Measurements from ENCODE around the gene PTPRG. TPM values are rescaled to one million over a fixed set of nuclear protein-coding genes. Genes with fewer than 3 reads are reported as not detected.

The PTPRG gene
- total RNA-seq, 4 donors from 2014 or later = 51.9 to 56.8 (median 54.4) TPM

- no peaks in the 10 kb centered on the region for H3K27me3 ChIP-seq
- no peak for DNase-seq (ENCODE audit: extremely low spot score)
- no peak overlapping the region for H3K4me3 ChIP-seq
- peak overlapping the region in 1 of 4 donors; percentile 22 for H3K27ac ChIP-seq (replicated peaks in 1 of 4)
- peaks cover 0 to 3% (median 0%) of the 10 kb centered on the region in 4 donors for H3K9me3 ChIP-seq
- peaks cover 0 to 4% (median 0%) of the 10 kb centered on the region in 4 donors for H3K4me1 ChIP-seq
- intact Hi-C loops (cut with DNase I) = no loop called here
- 96% methylated on average over 4 of the region's 4 CpGs for WGBS
- no peak for TF ChIP-seq CTCF (IDR thresholded peaks at IDR 0.05)
- no peak for TF ChIP-seq EP300 (IDR thresholded peaks at IDR 0.05)
- TF ChIP-seq POLR2A (IDR thresholded peaks at IDR 0.05; ENCODE audit: low read depth) = no peak
- no peak for TF ChIP-seq POLR2AphosphoS5 (IDR thresholded peaks at IDR 0.05)
- no peaks in the 10 kb centered on the region for H3K36me3 ChIP-seq
Observed at GRCh38 chr3:62119139-62119538, 557.8 kb downstream of the PTPRG start.

- peaks cover 0 to 4% (median 0%) of the 10 kb centered on the region in 4 donors for H3K4me1 ChIP-seq
- intact Hi-C loops (cut with DNase I) = no loop called here
Observed at GRCh38 chr3:62122819-62123218, 561.4 kb downstream of the PTPRG start.

GRCh38 chr3:62125380-62125779, 564.0 kb downstream of the PTPRG start:
- H3K9me3 ChIP-seq = peaks cover 0 to 3% (median 0%) of the 10 kb centered on the region in 4 donors
- 92% methylated on average over 4 of the region's 4 CpGs for WGBS
- H3K4me1 ChIP-seq = peaks cover 0 to 4% (median 0%) of the 10 kb centered on the region in 4 donors
- H3K27me3 ChIP-seq = no peaks in the 10 kb centered on the region
- no peaks in the 10 kb centered on the region for H3K36me3 ChIP-seq
- no peak overlapping the region for H3K4me3 ChIP-seq
- no peak overlapping the region for H3K27ac ChIP-seq (replicated peaks in 1 of 4)
- TF ChIP-seq POLR2A (IDR thresholded peaks at IDR 0.05; ENCODE audit: low read depth) (no peak), CTCF (IDR thresholded peaks at IDR 0.05) (no peak), POLR2AphosphoS5 (IDR thresholded peaks at IDR 0.05) (no peak), EP300 (IDR thresholded peaks at IDR 0.05) (no peak)
- DNase-seq (ENCODE audit: extremely low spot score) = no peak
- intact Hi-C loops (cut with DNase I) = no loop called here

More at GRCh38 chr3:62122819-62123218, 561.4 kb downstream of the PTPRG start:
- H3K9me3 ChIP-seq = peaks cover 0 to 3% (median 0%) of the 10 kb centered on the region in 4 donors
- H3K4me3 ChIP-seq = no peak overlapping the region
- TF ChIP-seq EP300 (IDR thresholded peaks at IDR 0.05) (no peak), POLR2AphosphoS5 (IDR thresholded peaks at IDR 0.05) (no peak), CTCF (IDR thresholded peaks at IDR 0.05) (no peak), POLR2A (IDR thresholded peaks at IDR 0.05; ENCODE audit: low read depth) (no peak)
- H3K27me3 ChIP-seq = no peaks in the 10 kb centered on the region
- 70% methylated on average over 4 of the region's 4 CpGs for WGBS
- no peak overlapping the region for H3K27ac ChIP-seq (replicated peaks in 1 of 4)
- no peaks in the 10 kb centered on the region for H3K36me3 ChIP-seq
- no peak for DNase-seq (ENCODE audit: extremely low spot score)

- DNase-seq (ENCODE audit: extremely low spot score) = no peak
- Histone ChIP-seq H3K27ac (replicated peaks in 1 of 4) (no peak overlapping the region), H3K4me1 (peaks cover 0 to 9% (median 0%) of the 10 kb centered on the region in 4 donors), H3K27me3 (no peaks in the 10 kb centered on the region), H3K9me3 (peaks cover 0 to 3% (median 0%) of the 10 kb centered on the region in 4 donors), H3K36me3 (no peaks in the 10 kb centered on the region), H3K4me3 (no peak overlapping the region)
- intact Hi-C loops (cut with DNase I) = no loop called here
- 90% methylated on average over 3 of the region's 3 CpGs for whole genome bisulfite sequencing
- TF ChIP-seq POLR2AphosphoS5 (IDR thresholded peaks at IDR 0.05) (no peak), EP300 (IDR thresholded peaks at IDR 0.05) (no peak), CTCF (IDR thresholded peaks at IDR 0.05) (no peak)
Observed at GRCh38 chr3:62127116-62127515, 565.7 kb downstream of the PTPRG start.

GRCh38 chr3:62128051-62128450, 566.7 kb downstream of the PTPRG start:
- no peak overlapping the region for H3K27ac ChIP-seq (replicated peaks in 1 of 4)
- WGBS = 85% methylated on average over 5 of the region's 5 CpGs
- no peaks in the 10 kb centered on the region for H3K27me3 ChIP-seq
- no peak overlapping the region for H3K4me3 ChIP-seq
- peaks cover 0 to 16% (median 7%) of the 10 kb centered on the region in 4 donors for H3K4me1 ChIP-seq
- no peak for DNase-seq (ENCODE audit: extremely low spot score)
- no peaks in the 10 kb centered on the region for H3K36me3 ChIP-seq
- H3K9me3 ChIP-seq = peaks cover 0 to under 1% (median 0%) of the 10 kb centered on the region in 4 donors
- TF ChIP-seq CTCF (IDR thresholded peaks at IDR 0.05) (no peak), POLR2AphosphoS5 (IDR thresholded peaks at IDR 0.05) (peak in 1 of 2 donors; percentile 31)
- intact Hi-C loops (cut with DNase I) = no loop called here

Data from esophagus muscularis mucosa (tissue), 4 donors.